ENCODE measurements around the gene FREY1. TPM values are rescaled to one million over a fixed set of nuclear protein-coding genes. Genes with fewer than 3 reads are reported as not detected.

Gene FREY1
- total and polyA plus RNA-seq, 2 donors (not counting 3 experiments of a cell fraction or from before 2014, with no cell fraction given), result 0.84 to 1.1 TPM

- BruUV-seq (replicated peaks), result no TSS peak
- FAIRE-seq (no peak), DNase-seq (ENCODE audit: low read depth, low spot score) (no peak)
- no peak overlapping the region for H3K4me2 ChIP-seq (ENCODE audit: insufficient read depth, low read length)
- no peak overlapping the region for H3K27ac ChIP-seq (ENCODE audit: insufficient read depth, low read depth, low read length)
- dilution Hi-C loops (cut with MboI; ENCODE audit: extremely low pct_ligation_motif_present, low sequenced_read_pairs) (no loop called here), intact Hi-C loops (cut with micrococcal nuclease) (no loop called here)
- ChIA-PET POLR2A (interaction anchor here (0.7 kb wide), 1 partner anchor 20 kb away, joined by 3 read pairs; no protein-coding TSS in a partner anchor), CTCF (no interaction called here)
- H3K9me3 ChIP-seq (replicated peaks; ENCODE audit: control insufficient read depth, insufficient read depth, low read length), result no peaks in the 10 kb centered on the region
- TF ChIP-seq GATA2 (IDR thresholded peaks at IDR 0.05; ENCODE audit: insufficient read depth, insufficient read length, low read depth, low read length) (no peak), JUN (IDR thresholded peaks at IDR 0.05; ENCODE audit: borderline replicate concordance, insufficient read depth, insufficient read length, low read depth) (no peak), POLR2AphosphoS5 (IDR thresholded peaks at IDR 0.05; ENCODE audit: insufficient read depth, low read depth, low read length) (no peak), CTCF (IDR thresholded peaks at IDR 0.05; ENCODE audit: extremely low read depth in 1 of 2, insufficient read depth in 1 of 2, low read depth in 1 of 2, low read length in 2 of 2) (no peak), POLR2A (IDR thresholded peaks at IDR 0.05; ENCODE audit: low read depth, low read length) (no peak), MAX (IDR thresholded peaks at IDR 0.05; ENCODE audit: insufficient read depth, insufficient read length) (no peak), EZH2 (IDR thresholded peaks at IDR 0.05; ENCODE audit: borderline replicate concordance, low read depth, low read length, severe bottlenecking) (no peak), FOS (IDR thresholded peaks at IDR 0.05; ENCODE audit: borderline replicate concordance, insufficient read depth, low read length) (no peak), MYC (IDR thresholded peaks at IDR 0.05; ENCODE audit: low read depth, low read length) (no peak)
- H3K4me3 ChIP-seq (replicated peaks in 1 of 3; ENCODE audit: insufficient read depth in 1 of 3, low read depth in 1 of 3, low read length in 3 of 3), result no peak overlapping the region
- H3K36me3 ChIP-seq (ENCODE audit: control insufficient read depth in 2 of 2, extremely low read depth in 1 of 2, insufficient read depth in 2 of 2, low read length in 2 of 2), result no peaks in the 10 kb centered on the region
- H4K20me1 ChIP-seq (replicated peaks; ENCODE audit: control insufficient read depth, extremely low read depth, insufficient read depth, low read length), result no peaks in the 10 kb centered on the region
- no peak overlapping the region for H2AFZ ChIP-seq (ENCODE audit: low read depth, low read length)
- no peaks in the 10 kb centered on the region for H3K9me1 ChIP-seq (replicated peaks; ENCODE audit: control insufficient read depth, extremely low read depth, insufficient read depth, low read length)
- H3K27me3 ChIP-seq (ENCODE audit: control insufficient read depth in 2 of 2, insufficient read depth in 2 of 2, low read length in 2 of 2), result no peaks in the 10 kb centered on the region
- H3K4me1 ChIP-seq (ENCODE audit: control insufficient read depth, extremely low read depth, insufficient read depth, low read length), result no peaks in the 10 kb centered on the region
- no peak overlapping the region for H3K9ac ChIP-seq (replicated peaks; ENCODE audit: extremely low read depth, insufficient read depth, low read length)
- no peaks in the 10 kb centered on the region for H3K79me2 ChIP-seq (ENCODE audit: control insufficient read depth, insufficient read depth, low read length)
Measured at GRCh38 chr11:45879803-45880686, 27.0 kb downstream of the FREY1 start.
